ENCODE data around the gene ADRA2B.
"Not testable (repeated sequence)": the region's sequence is repeated elsewhere in the genome, so short reads cannot be mapped to it uniquely, and the experiment has no call there.

Gene ADRA2B

GRCh38 chr2:96116424-96116878, at the start of gene ADRA2B:
Gene ADRA2B (minus strand): TSS chr2:96116571. CDS start chr2:96116149, 422 bp downstream.
- Mint-ChIP-seq H3K27me3 (peaks cover 21% of the 10 kb centered on the region), H3K9me3 (no peaks in the 10 kb centered on the region), H3K4me3 (peak within 1 kb of the TSS; percentile 79), H3K36me3 (no peaks in the 10 kb centered on the region), H3K27ac (peak within 1 kb of the TSS; percentile 62), H3K4me1 (peaks cover 16% of the 10 kb centered on the region)

GRCh38 chr2:96164459-96165184, 48.3 kb upstream of the ADRA2B start:
- Mint-ChIP-seq H3K36me3 (no peaks in the 10 kb centered on the region), H3K4me3 (peak overlapping the region; percentile 81), H3K27me3 (no peaks in the 10 kb centered on the region), H3K27ac (peak overlapping the region; percentile 96), H3K9me3 (no peaks in the 10 kb centered on the region), H3K4me1 (peaks cover 75% of the 10 kb centered on the region)

GRCh38 chr2:96163768-96164429, 47.5 kb upstream of the ADRA2B start:
- Mint-ChIP-seq H3K4me1 (peaks cover 77% of the 10 kb centered on the region), H3K9me3 (no peaks in the 10 kb centered on the region), H3K36me3 (no peaks in the 10 kb centered on the region), H3K27ac (peak overlapping the region; percentile 96), H3K27me3 (no peaks in the 10 kb centered on the region), H3K4me3 (peak overlapping the region; percentile 81)

DNA sequence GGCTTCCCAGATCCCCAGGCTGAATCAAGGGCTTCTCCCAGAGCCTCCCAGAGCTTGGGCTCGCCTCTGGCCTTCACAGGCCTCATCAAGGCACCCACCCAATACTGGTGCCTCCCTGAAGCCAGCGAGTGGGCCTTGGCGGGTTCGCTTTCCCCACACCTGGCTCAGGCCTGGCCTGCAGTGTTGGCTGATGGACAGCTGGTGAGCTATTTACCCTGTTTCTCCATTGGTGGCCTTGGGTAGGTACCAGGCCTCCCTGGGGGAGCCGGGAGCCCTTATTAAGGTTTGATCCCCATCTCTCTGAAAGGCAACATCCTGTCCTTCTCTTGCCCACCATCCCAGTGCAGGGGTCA, 47.0 kb upstream of the ADRA2B start:
- Mint-ChIP-seq H3K36me3 (no peaks in the 10 kb centered on the region), H3K4me1 (peaks cover 78% of the 10 kb centered on the region), H3K4me3 (peak overlapping the region; percentile 81)

GRCh38 chr2:96161898-96162297, 45.5 kb upstream of the ADRA2B start:
- Mint-ChIP-seq H3K27me3 (no peaks in the 10 kb centered on the region), H3K9me3 (no peaks in the 10 kb centered on the region), H3K27ac (peak overlapping the region; percentile 78), H3K4me1 (peaks cover 81% of the 10 kb centered on the region), H3K36me3 (no peaks in the 10 kb centered on the region), H3K4me3 (peak overlapping the region; percentile 63)

More for the DNA sequence above, 47.0 kb upstream of the ADRA2B start:
- H3K27ac Mint-ChIP-seq = peak overlapping the region; percentile 96
- H3K27me3 Mint-ChIP-seq = no peaks in the 10 kb centered on the region
- no peaks in the 10 kb centered on the region for H3K9me3 Mint-ChIP-seq

DNA sequence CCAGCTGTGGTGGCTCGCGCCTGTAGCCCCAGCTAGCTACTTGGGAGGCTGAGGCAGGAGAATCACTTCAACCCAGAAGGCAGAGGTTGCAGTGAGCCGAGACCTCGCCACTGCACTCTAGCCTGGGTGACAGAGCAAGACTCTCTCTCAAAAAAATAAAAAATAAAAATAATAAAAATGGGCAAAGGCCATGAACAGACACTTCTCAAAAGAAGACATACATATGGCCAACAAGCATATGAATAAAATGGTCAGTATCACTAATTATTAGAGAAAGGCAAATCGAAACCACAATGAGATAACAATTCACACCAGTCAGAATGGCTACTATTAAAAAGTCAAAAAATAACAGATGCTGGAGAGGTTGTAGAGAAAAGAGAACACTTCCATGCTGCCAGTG, 44.0 kb upstream of the ADRA2B start:
- H3K4me1 Mint-ChIP-seq = peaks cover 90% of the 10 kb centered on the region
- H3K27me3 Mint-ChIP-seq, H3K4me3 Mint-ChIP-seq, H3K36me3 Mint-ChIP-seq, H3K9me3 Mint-ChIP-seq, H3K27ac Mint-ChIP-seq: not testable (repeated sequence)

- Mint-ChIP-seq H3K36me3 (no peaks in the 10 kb centered on the region), H3K4me3 (peak overlapping the region; percentile 74), H3K27ac (peak overlapping the region; percentile 95), H3K27me3 (no peaks in the 10 kb centered on the region), H3K9me3 (no peaks in the 10 kb centered on the region), H3K4me1 (peaks cover 80% of the 10 kb centered on the region)
Observed at GRCh38 chr2:96159084-96159830, 42.9 kb upstream of the ADRA2B start.

DNA sequence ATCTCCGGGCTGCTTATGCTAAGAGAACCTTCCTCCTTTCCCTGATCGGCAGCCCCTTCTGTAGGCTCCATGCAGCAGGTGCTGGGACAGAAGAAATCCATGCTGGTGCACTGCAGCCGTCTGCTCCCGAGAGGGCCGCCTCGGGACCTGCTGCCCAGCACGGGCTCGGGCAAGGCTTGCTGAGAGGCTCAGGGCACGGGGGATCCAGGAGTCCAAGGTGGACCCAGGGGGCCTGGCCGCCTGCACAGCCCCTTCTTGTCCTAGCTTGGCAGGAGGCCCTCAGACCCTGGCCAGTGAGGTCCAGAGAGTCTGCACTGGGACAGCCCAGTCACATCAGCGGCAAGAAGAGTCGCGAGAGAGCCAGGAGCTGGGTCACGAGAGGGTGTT, 42.2 kb upstream of the ADRA2B start:
- Mint-ChIP-seq H3K27ac (peak overlapping the region; percentile 95), H3K36me3 (no peaks in the 10 kb centered on the region), H3K9me3 (no peaks in the 10 kb centered on the region), H3K27me3 (no peaks in the 10 kb centered on the region), H3K4me1 (peaks cover 77% of the 10 kb centered on the region), H3K4me3 (peak overlapping the region; percentile 86)

DNA sequence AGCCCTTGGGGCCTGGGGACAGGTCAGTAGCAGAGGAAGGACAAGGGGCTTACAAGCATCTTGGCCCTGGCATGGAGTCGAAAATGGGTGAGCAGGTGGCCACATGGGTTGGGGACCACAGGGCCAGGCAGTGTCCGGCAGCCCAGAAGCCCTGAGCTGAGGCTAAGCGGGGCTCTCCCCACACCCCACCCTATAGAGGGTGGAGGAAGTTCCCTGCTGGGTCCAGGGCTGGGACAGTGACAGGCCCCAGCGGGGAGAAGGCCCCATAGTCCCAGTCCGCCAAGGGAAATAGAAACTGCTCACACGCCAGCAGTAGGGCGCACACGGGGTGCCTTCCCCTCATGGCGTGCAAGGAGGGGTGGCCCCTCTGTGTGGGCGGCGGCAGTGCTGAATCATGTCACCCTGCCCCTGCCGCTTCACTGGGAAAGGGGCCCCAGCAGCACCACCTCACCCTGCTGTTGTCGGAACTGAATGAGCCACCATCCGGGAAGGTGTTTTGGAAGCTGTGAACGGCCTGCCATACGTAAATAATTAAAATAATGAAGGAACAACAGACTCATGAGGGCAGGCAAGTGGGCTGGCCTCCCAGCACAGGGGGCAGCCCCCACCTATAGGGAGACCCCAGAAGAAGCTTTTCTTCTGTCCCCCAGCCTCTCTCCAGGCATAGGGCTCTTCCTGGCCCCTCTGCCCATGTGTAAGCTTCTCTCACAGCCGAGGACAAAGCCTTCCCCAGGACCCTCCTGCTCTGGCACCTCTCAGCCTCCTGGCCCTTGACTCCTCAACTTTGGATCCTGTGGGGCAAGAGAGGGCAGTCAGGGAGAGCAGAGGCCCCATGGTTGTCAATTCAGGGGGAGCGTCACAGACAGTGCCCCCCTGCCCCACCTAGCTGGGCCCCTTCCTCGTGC, 41.5 kb upstream of the ADRA2B start:
- Mint-ChIP-seq H3K4me3 (peak overlapping the region; percentile 86), H3K9me3 (no peaks in the 10 kb centered on the region), H3K27me3 (no peaks in the 10 kb centered on the region), H3K4me1 (peaks cover 79% of the 10 kb centered on the region), H3K36me3 (no peaks in the 10 kb centered on the region), H3K27ac (peak overlapping the region; percentile 95)

GRCh38 chr2:96156926-96157648, 40.7 kb upstream of the ADRA2B start:
- Mint-ChIP-seq H3K4me1 (peaks cover 79% of the 10 kb centered on the region), H3K9me3 (no peaks in the 10 kb centered on the region), H3K27me3 (no peaks in the 10 kb centered on the region), H3K36me3 (no peaks in the 10 kb centered on the region), H3K27ac (peak overlapping the region; percentile 95), H3K4me3 (peak overlapping the region; percentile 86)

DNA sequence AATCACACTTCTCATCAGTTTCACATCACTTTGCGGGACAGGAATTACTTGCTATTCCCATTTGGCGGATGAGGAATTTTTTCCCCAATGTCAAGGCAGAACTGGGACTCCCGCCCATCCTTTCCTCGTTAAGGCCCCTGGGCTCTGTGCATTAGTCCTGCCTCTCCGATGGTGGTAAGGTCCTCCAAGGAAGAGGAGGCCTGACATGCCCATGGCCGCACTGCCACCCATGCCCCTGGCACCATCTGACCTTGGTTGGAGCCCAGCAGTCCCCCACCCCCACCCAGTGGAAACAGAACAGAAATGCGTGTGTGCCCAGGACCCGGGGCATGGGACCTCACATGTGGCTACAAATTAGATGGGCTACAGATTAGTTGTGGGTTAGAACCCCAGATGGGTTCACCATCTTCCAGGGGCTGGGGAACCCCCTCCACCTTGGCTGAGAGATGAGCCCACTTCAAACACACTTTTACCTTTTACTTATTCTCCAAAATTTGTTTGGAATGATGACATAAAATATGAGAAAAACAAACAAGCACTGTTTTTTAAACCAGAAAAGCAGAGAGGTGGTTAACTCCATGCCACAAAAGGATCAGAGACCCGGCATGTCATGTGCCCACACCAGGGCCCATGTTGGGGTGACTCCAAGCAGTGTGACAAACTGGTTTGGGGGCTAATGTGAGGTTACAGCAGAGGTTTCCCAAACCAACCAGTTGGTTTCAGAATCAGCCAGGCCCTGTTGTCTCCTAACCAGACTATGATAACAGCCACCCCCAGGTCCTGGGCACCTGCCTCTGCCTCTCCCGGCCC, 39.8 kb upstream of the ADRA2B start:
- no peaks in the 10 kb centered on the region for H3K36me3 Mint-ChIP-seq
- H3K27me3 Mint-ChIP-seq = no peaks in the 10 kb centered on the region
- H3K4me1 Mint-ChIP-seq = peaks cover 82% of the 10 kb centered on the region
- no peaks in the 10 kb centered on the region for H3K9me3 Mint-ChIP-seq
- H3K27ac Mint-ChIP-seq = peak overlapping the region; percentile 95
- peak overlapping the region; percentile 86 for H3K4me3 Mint-ChIP-seq

DNA sequence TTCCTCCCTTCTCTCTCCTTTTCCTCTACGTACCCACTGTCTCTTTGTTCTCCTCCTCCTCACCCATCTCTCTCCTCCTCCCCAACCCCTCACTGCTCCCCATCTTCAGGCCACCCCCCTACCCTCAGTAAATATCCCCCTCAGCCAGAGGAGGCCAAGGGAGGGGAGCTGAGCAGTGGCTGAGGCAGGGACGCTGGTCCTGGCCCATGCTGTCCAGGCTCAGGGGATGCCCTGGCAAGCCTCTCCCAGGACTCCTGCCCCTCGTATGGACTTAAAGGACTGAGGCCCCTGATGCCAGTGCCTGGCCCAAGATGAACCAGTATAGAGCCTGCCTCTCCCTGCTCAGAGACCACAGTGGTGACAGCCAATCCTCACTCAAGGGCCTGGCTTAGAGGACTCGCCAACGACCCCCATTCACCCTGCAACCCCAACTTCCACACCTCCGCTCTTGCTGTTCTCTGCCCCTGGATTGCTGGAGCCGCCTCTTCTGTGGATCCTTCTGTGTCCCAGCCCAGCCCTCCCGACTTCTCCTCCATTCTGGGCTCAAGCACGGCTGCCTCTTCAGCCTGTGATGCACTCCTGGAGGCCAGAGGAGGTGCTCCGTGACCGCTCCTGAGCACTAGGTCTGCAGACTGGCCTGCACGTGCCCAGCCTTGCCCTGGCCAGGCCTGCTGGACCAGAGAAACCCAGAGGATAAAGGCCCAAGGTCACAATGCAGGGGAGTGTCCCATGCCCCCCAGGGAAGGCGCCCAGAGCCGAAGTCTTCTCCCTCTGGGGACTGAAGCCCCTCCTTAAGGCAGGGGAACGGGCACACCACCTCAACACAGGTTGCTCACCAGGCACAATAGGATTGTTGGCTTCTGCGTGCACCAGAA, 38.4 kb upstream of the ADRA2B start:
- H3K4me1 Mint-ChIP-seq = peaks cover 83% of the 10 kb centered on the region
- no peak overlapping the region for H3K4me3 Mint-ChIP-seq
- peak overlapping the region; percentile 81 for H3K27ac Mint-ChIP-seq
- H3K36me3 Mint-ChIP-seq = no peaks in the 10 kb centered on the region
- no peaks in the 10 kb centered on the region for H3K9me3 Mint-ChIP-seq
- no peaks in the 10 kb centered on the region for H3K27me3 Mint-ChIP-seq

- H3K4me3 Mint-ChIP-seq = no peak overlapping the region
Observed at GRCh38 chr2:96153991-96154431, 37.6 kb upstream of the ADRA2B start.

More at GRCh38 chr2:96153991-96154431, 37.6 kb upstream of the ADRA2B start:
- Mint-ChIP-seq H3K27ac (no peak overlapping the region), H3K27me3 (no peaks in the 10 kb centered on the region), H3K9me3 (no peaks in the 10 kb centered on the region), H3K36me3 (no peaks in the 10 kb centered on the region), H3K4me1 (peaks cover 83% of the 10 kb centered on the region)
